GM19455 (cell line): ENCODE measurements around the gene PTMS.
A peak's percentile ranks its signal among the peaks of the same experiment; 100 is the strongest.
"Not testable (repeated sequence)": the region's sequence is repeated elsewhere in the genome, so short reads cannot be mapped to it uniquely, and the experiment has no call there.

Source experiments
- ATAC-seq: cut with Tn5 transposase; IDR thresholded peaks from one replicate; pipeline ENCODE4 v1.9.1; 2021; ENCODE audit not compliant: unreplicated experiment

PTMS gene, protein sequence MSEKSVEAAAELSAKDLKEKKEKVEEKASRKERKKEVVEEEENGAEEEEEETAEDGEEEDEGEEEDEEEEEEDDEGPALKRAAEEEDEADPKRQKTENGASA

DNA sequence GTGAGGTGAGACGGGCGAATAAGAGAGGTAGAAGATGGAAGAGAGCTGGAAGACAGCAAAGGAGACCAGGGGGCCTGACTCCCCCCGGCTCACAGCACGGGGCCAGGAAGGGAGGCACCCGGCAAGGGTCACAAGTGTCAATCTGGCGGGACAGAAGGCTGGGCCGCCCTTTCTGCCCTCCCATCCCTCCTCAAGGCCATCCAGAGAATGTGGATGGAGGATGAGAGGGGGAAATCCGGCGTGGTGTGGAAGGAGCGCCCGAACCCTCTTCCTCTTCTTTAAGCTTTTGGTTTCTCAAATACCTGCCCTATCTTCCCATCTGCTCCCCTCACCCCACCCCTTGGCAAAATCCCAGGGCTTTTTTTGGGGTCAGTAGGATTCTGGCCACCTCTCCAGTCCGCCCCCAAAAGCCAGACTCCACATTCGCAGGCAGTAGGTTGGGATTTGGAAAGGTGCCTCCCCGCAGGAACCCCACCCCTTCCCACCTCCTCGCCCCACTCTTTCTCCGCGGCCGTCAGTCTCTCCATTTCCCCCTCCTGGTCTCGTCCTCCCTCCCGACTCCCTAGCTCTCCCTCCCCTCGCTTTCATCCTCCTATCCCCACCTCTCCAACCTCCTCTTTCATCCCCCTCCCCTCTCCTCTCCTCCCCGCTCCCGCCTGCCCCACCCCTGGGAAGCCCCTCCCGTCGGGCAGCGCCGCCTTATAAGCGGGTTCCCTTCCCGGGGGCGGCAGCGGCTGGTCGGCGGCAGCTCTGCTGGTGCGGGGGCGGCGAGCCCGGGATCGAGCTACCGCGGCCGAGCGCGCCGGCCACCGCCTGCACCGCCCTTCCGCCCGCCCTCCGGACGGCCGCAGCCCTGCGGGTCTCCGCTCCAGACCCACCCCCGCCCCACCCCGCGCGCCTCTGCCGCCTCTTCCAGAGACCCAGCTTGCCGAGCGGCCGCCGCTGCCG lies at the start of gene PTMS:
TSS of gene PTMS (plus strand) at position 730 of the 948 bp plus-strand sequence. CDS start 343 bp downstream, outside the sequence.
- peak; percentile 3 for ATAC-seq

DNA sequence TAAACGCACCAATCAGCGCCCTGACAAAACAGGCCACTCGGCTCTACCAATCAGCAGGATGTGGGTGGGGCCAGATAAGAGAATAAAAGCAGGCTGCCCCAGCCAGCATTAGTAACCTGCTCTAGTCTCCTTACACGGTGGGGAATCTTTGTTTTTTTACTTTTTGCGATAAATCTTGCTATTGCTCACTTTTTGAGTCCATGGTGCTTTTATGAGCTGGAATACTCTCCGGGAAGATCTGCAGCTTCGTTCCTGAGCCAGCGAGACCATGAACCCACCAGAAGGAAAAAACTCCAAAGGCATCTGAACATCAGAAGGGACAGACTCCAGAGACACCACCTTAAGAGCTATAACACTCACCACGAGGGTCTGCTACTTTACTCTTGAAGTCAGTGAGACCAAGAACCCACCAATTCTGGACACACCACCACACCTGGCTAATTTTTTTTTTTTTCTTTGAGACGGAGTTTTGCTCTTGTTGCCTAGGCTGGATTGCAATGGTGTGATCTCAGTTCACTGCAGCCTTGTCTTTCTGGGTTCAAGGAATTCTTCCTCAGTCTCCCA lies 49.2 kb upstream of the PTMS start:
- ATAC-seq = no peak

DNA sequence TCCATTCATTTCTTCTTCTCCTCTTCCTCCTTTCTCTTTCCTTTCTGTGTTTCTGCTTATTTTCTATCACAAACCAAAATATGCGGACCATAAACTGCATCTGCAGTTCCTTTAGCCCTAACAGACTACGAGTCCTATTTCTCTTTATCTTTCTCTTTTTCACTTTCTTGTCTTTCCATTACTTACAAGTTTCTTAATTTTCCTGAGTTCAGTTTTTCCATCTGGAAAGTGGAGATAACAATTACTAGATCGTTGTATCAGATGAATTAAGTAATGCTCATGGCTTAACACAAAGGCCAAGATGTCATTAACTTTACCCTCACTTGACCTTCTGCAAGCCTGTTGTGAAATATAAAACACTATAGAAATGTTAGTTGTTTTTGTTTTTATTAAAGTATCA lies 43.3 kb upstream of the PTMS start:
- ATAC-seq = no peak

DNA sequence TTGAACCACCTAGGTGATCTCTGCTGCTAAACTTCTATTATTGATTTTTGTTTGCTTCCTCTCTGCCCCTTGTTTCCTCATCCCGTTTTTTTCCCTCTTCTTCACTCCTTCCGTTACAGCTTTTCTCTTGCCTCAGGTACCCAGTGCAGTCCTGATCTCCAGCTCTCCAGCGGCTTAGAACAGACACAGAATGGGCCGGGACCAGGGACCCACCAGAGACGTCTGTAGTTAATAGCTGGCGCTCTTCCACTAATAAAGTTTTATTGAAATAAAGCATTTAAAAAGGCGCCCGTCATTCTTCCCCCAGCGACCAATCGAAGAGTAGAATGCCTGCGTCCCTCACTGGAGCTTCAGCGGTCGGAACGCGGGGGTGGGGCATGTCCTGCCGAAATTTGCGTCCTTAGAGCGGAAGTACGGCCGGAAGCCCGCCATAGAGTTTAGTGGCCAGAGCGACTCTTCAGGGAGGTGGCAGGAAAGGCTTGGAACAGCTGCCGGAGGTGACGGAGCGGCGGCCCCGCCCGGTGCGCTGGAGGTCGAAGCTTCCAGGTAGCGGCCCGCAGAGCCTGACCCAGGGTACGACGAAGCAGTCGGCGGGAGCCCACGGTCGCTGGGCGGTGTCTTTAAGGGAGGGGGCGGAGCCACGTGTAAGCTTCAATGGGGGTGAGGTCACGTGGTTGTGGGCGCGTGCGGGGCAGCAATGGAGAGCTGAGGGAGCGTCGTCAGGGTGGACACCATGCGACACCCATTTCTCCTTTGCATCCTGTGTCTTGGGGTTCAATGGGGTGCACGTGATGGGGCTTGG lies 42.4 kb upstream of the PTMS start, which contains the start of gene COPS7A:
TSS of gene COPS7A (plus strand) at position 440 of the 802 bp plus-strand sequence. CDS start 611 bp downstream, outside the sequence.
- peak; percentile 94 for ATAC-seq

DNA sequence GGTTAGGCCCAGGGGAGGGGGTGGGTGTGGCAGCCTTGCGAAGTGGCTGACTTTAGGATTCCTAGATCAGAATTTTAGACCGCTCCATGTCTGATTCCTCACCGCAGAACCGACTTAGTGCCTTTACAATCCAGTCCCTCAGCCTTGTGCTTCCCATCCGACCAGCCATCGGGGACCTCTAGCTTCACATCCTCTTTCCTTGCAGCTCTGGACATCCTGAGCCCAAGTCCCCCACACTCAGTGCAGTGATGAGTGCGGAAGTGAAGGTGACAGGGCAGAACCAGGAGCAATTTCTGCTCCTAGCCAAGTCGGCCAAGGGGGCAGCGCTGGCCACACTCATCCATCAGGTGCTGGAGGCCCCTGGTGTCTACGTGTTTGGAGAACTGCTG lies 41.8 kb upstream of the PTMS start:
- peak; percentile 9 for ATAC-seq

DNA sequence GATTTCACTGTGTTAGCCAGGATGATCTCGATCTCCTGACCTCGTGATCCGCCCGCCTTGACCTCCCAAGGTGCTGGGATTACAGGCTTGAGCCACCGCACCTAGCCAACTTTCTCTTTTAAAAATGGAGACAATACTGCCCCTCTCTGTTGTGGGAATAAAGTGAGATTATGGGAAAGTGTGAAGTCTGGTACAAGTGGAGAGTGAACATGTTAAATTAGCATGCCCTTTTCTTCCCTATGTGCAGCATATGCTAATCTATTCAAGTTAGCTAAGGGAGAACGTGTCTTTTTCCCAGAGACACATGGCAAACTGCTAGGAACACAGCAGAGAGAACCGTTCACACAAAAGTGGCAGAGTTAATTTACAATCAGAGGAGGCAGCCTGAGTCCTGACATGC lies 40.8 kb upstream of the PTMS start:
- no peak for ATAC-seq

DNA sequence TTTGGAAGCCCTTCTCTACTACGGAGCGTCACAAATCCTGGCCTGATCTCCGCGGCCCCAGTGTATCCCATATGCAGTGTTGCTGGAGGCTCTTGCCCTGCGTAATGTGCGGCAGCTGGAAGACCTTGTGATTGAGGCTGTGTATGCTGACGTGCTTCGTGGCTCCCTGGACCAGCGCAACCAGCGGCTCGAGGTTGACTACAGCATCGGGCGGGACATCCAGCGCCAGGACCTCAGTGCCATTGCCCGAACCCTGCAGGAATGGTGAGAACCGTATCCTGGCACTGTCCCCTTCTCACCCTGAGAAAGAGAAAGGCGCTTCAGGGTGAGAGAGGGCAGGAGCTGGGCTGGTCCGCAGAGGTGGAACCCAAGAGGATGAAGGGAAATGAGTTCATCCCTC lies 37.0 kb upstream of the PTMS start:
- no peak for ATAC-seq

DNA sequence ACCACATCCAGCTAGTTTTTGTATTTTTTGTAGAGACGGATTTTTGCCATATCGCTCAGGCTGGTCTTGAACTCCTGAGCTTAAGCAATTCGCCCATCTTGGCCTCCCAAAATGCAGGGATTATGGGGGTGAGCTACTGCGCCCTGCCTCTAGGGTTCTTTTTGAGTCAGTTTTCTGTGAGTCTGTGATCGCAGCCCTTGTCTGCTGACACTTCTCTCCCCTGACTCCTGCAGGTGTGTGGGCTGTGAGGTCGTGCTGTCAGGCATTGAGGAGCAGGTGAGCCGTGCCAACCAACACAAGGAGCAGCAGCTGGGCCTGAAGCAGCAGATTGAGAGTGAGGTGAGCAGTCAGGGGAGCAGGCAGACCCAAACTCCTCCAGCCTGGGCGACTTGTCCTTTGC lies 36.0 kb upstream of the PTMS start:
- ATAC-seq = no peak

DNA sequence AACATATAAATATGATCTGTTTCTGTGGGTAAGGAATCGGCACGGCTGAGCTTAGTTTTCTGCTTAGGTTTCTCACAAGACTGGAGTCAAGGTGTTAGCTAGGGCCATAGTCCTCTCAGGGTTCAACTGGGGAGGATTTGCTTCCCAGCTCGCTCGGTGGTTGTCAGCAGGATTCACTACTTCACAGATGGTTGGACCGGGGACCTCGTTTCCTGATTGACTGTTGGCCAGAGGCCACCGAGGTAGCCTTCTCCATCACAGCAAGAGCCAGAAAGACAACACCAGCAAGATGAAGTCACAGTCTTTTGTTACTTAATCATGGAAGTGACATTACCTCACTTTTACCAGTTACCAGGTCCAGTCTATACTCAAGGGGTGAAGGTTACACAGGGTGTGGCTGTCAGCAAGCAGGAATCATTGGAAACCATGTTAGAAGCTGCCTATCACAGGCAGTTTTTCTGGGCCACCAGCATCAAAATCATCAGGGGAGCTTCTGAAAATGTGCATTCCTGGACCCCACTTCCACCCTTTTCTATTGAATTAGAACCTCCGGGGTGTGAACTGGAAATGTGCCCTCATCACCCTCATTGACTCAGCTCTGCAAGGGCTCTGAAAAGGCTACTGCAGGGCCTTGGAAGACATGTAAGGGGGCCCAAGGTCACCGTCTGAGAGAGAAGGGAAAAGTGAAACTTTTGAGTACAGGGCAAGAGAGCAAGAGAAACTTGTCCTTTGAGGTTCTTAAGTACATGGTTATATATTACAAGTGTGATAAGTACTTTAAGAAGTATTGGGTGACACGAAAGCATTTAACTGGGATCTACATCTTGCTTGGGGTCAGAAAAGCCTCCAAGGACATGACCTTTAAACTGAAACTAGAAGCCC lies 31.4 kb upstream of the PTMS start:
- no peak for ATAC-seq

DNA sequence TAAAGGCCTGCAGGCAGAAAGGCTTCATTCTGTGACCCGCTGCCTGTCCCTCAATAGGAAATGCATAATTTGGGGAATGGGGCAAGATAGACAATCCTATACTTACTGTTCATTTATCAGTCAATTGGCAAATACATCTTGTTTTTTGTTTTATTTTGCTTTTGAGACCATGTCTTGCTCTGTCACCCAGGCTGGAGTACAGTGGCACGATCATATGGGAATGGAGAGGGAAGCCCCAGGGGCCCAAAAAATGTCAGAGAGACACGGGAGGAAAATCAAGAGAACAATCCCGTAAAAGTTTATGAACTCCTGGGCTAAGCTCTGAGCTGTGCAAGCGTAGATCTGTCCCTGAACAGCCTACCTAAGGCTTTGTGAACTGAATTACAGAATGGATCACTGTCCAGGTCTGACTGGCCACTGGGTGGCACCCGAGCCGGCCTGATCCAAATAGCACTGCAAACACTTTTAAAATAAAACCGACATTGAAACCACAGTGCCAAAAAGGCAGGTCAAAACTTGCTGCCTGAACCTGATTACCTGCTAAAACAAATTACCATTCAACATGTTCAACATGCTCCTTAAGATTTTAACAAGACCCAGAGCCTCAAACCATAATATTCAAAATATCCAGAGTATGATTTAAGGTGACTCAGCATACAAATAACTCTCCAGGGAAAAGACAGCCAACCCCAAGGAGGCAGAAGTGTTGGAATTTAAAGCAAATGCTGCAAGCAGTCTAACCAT lies 30.5 kb upstream of the PTMS start:
- ATAC-seq = no peak

DNA sequence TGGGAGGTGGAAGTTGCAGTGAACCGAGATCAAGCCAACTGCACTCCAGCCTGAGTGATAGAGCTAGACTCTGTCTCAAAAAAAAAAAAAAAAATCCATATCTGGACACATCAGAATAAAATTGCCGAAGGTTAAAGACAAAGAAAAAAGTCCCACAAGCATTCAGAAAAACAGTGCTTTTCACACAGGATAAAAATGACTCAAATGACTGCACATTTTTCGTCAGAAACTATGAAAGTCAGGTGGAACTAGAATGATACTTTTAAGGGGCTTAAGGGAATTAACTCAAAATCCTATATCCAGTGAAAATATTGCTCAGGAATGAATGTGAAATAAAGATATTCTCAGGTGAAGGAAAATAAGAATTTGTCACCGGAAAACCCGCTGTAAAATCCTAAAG lies 29.4 kb upstream of the PTMS start:
- no peak for ATAC-seq

DNA sequence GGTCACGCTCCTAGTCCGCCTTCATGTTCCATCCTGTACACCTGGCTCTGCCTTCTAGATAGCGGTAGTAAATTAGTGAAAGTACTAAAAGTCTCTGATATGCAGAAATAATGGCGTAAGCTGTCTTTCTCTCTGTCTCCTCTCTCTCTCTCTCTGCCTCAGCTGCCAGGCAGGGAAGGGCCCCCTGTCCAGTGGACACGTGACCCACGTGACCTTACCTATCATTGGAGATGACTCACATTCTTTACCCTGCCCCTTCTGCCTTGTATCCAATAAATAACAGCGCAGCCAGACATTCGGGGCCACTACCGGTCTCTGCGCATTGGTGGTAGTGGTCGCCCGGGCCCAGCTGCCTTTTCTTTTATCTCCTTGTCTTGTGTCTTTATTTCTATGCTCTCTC lies 24.1 kb upstream of the PTMS start:
- ATAC-seq = not testable (repeated sequence)

DNA sequence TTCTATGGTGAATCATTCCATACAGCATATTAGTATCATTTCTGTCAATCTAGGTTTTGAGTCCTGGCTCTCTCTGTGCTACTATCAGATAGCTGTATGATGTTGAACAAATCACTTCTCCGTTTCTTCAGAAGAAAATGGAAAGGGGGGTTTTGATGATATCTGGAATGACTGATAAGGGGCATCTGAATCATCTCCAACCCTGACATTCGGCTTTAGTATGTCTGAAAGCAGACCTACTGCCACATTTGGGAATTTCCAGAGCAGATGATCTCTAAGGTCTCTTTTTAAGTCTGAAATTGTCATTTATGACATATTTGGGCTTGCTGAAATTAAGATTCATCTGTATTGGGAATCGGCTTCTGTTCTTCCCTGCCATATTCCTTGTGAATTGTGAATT lies 23.3 kb upstream of the PTMS start:
- ATAC-seq = no peak

DNA sequence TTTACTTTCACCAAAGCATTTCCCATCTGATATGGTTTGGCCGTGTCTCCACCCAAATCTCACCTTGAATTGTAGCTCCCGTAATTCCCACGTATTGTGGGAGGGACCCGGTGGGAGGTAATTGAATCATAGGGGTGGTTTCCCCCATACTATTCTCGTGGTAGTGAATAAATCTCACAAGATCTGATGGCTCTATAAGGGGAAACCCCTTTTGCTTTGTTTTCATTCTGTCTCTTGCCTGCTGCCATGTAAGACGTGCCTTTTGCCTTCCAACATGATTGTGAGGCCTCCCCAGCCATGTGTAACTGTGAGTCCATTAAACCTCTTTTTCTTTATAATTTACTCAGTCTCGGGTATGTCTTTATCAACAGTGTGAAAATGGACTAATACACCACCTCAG lies 22.9 kb upstream of the PTMS start:
- not testable (repeated sequence) for ATAC-seq

DNA sequence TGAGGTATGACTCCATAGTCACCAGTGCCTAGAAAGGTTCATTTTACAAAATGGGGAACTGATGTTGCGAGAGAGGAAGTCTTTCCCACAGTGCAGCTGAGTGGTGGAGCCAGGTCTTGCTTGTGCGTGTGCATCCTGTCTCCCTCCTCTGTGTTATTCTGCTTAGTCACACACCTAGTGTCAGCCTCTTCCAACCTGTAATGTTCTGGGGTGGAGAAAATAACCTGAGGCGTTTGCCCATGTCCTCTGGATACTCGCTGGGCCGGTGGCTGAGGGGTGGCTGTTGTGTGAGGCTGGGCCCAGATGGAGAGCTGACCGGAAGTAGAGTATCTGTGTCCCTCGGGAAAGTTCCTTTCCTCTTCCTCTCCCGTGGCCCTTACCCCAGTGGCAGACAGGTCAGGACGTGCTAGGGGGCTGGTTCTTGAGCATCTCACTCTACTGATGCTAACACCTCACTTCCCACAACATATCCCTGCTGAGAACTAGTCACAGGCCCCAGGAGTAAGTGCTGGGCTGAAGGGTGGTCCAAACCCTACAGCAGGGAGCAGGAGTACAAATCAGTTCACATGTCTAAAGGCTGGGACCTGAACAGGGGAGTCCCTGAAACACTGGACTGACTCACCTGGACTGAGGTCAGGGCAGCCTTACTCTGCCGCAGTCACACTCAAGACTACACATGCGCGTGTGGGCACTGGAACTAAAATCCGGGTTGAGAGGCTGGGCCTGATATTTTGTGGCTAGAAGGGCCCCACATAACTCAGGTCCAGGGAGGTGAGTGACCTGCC lies 20.2 kb upstream of the PTMS start:
- no peak for ATAC-seq

DNA sequence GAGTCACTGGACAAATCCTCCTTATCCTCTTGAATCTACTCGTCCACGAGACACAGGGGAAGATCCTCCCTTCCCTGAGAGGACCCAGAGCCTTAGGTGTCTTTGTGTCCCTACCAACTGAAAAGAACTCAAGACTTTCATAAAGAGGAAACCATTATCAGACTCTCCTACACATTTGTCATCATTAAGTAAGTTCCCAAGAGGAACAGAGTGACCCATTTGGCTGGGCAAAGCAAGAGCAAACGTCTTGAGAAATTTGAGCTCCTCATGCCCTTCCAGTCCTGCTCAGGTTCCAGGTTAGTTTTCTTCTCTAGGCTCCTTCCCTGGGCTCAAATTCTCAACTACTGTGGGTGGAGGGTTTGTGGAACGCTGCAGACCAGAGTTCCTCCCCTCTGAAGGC lies 18.9 kb upstream of the PTMS start:
- ATAC-seq = no peak

DNA sequence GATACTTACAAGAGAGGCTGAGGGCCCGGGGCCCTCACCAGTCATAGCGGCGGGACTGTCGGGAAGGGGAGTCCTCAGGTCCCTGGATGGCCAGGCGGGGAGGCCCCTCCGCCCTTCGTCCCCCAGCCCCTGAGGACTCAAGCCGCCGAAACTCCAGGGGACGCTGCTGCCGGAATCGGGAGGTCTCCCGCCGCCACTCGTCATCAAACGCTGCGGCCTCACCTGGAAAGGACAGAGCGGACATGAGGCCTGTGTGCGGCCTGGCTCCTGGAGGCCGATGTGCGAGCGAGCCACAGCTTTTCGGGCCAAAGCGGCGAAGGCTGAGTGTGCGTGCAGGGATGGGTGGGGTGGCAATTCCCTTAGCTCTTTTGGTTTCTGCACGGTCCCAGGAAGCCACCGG lies 17.4 kb upstream of the PTMS start:
- ATAC-seq = no peak

DNA sequence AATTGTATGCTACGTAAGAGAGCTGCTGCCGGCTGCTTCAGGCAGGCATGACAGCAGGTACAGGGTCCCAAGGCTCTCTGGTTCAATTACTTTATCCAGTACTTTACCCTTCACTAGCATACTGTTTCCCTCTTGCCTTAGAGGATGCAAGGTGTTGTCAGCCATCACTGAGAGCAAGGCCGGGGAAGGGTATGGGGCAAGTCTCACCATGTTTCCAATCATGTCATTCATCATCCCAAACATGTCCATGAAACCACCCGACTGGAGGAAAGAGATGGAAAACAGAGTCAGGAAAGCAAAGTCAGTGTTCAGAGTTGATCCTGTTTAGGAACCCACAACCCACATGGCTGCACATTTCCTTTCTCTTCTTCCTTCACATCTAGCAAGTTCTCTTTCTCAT lies 15.7 kb upstream of the PTMS start:
- ATAC-seq = no peak

DNA sequence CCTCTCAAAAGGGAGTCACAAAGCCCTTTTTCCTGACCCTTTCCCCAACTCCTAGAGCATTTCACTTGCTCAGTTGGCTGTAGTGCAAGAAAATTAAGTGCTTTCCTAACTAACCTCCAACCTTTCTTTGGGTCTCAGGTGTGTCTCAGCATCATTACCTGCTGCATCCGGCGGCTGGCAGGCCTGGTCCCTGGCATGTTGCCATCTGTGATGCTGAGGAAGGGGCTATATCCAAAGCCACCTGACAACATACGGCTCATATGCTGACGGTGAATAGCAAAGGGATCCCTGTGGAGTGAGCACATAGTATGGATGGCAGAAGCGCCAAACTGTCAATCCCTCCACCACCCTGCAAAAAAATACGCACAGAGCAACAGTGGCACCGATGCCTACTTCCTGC lies 14.4 kb upstream of the PTMS start:
- ATAC-seq = no peak
